Activated T-cell treated with anti-CD3 and anti-CD28 coated beads for 1 hour (primary cell): ENCODE data around the gene AP1S3.
"Not testable (repeated sequence)": the region's sequence is repeated elsewhere in the genome, so short reads cannot be mapped to it uniquely, and the experiment has no call there.

ENCODE experiments used
- DNase-seq: peaks from one replicate; pipeline ENCODE4 v3.0.0-alpha.2; 2020; ENCODE audit warnings: low read depth

Gene AP1S3

GRCh38 chr2:223853425-223853837, 16.0 kb upstream of the AP1S3 start:
- no peak for DNase-seq

- DNase-seq, result no peak
Measured at GRCh38 chr2:223852281-223852795, 15.0 kb upstream of the AP1S3 start.

GRCh38 chr2:223847410-223847809, 10.0 kb upstream of the AP1S3 start:
- no peak for DNase-seq

- no peak for DNase-seq
Measured at GRCh38 chr2:223846515-223846914, 9.1 kb upstream of the AP1S3 start.

- DNase-seq, result no peak
Measured at GRCh38 chr2:223841436-223842190, 4.2 kb upstream of the AP1S3 start.

GRCh38 chr2:223835701-223836532, 1.5 kb downstream of the AP1S3 start:
- no peak for DNase-seq

GRCh38 chr2:223834431-223834830, 3.0 kb downstream of the AP1S3 start:
- DNase-seq, result no peak

- DNase-seq, result no peak
Measured at GRCh38 chr2:223832241-223832903, 5.0 kb downstream of the AP1S3 start.

GRCh38 chr2:223829128-223829527, 8.3 kb downstream of the AP1S3 start:
- DNase-seq, result no peak

- no peak for DNase-seq
Measured at GRCh38 chr2:223828314-223828713, 9.1 kb downstream of the AP1S3 start.

- no peak for DNase-seq
Measured at GRCh38 chr2:223826995-223827394, 10.4 kb downstream of the AP1S3 start.

- DNase-seq, result no peak
Measured at GRCh38 chr2:223824301-223824700, 13.1 kb downstream of the AP1S3 start.

- DNase-seq, result no peak
Measured at GRCh38 chr2:223822818-223823217, 14.6 kb downstream of the AP1S3 start.

GRCh38 chr2:223820549-223820948, 16.8 kb downstream of the AP1S3 start:
- DNase-seq, result no peak

GRCh38 chr2:223819891-223820290, 17.5 kb downstream of the AP1S3 start:
- no peak for DNase-seq

- no peak for DNase-seq
Measured at GRCh38 chr2:223815884-223816570, 21.4 kb downstream of the AP1S3 start.

- DNase-seq, result no peak
Measured at GRCh38 chr2:223815186-223815883, 22.0 kb downstream of the AP1S3 start.

GRCh38 chr2:223814764-223815163, 22.6 kb downstream of the AP1S3 start:
- DNase-seq, result not testable (repeated sequence)

- no peak for DNase-seq
Measured at GRCh38 chr2:223813329-223813728, 24.1 kb downstream of the AP1S3 start.

- DNase-seq, result no peak
Measured at GRCh38 chr2:223811757-223812156, 25.6 kb downstream of the AP1S3 start.

GRCh38 chr2:223805008-223805407, 32.4 kb downstream of the AP1S3 start:
- DNase-seq, result no peak
